ENCODE results near the gene IDI2. TPM values are rescaled to one million over a fixed set of nuclear protein-coding genes. Genes with fewer than 3 reads are reported as not detected.
A peak's percentile ranks its signal among the peaks of the same experiment; 100 is the strongest.

Gene IDI2
- total and polyA plus RNA-seq, 2 experiments from 2014 or later, result 0.29 to 0.33 TPM

DNA sequence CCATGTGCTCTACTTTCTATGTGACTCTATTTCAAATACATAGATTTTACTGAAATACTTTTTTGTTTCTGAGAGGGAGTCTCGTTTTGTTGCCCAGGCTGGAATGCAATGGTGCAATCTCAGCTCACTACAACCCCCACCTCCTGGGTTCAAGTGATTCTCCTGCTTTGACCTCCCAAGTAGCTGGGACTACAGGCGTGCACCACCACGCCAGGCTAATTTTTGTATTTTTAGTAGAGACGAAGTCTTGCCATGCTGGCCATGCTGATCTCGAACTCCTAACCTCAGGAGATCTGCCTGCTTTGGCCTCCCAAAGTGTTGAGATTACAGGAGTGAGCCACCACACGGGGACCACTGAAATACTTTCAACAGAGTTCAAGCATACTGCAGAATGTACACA lies 19.8 kb upstream of the IDI2 start:
- Histone ChIP-seq H3K4me3 (no peak overlapping the region), H3K4me1 (ENCODE audit: insufficient read depth) (peaks cover 8% of the 10 kb centered on the region), H2AFZ (no peak overlapping the region), H3K27ac (no peak overlapping the region), H3K27me3 (no peaks in the 10 kb centered on the region), H4K20me1 (ENCODE audit: insufficient read depth, poor library complexity, severe bottlenecking) (peaks cover 49% of the 10 kb centered on the region), H3K36me3 (replicated peaks; ENCODE audit: insufficient read depth, low read depth) (peaks cover 3% of the 10 kb centered on the region), H3K9me3 (ENCODE audit: low read depth) (no peaks in the 10 kb centered on the region), H3K9me2 (replicated peaks; ENCODE audit: insufficient read depth) (no peaks in the 10 kb centered on the region), H3K79me2 (peaks cover 65% of the 10 kb centered on the region), H3K4me2 (peak overlapping the region; percentile 62)
- whole genome bisulfite sequencing (ENCODE audit: low lambda C conversion rate, missing lambda C conversion rate), result 78% methylated on average over 6 of the region's 6 CpGs
- TF ChIP-seq EZH2phosphoT487 (IDR thresholded peaks at IDR 0.05; ENCODE audit: low read depth, severe bottlenecking, unreplicated experiment), result no peak
- TF ChIP-seq, protein P1, sequence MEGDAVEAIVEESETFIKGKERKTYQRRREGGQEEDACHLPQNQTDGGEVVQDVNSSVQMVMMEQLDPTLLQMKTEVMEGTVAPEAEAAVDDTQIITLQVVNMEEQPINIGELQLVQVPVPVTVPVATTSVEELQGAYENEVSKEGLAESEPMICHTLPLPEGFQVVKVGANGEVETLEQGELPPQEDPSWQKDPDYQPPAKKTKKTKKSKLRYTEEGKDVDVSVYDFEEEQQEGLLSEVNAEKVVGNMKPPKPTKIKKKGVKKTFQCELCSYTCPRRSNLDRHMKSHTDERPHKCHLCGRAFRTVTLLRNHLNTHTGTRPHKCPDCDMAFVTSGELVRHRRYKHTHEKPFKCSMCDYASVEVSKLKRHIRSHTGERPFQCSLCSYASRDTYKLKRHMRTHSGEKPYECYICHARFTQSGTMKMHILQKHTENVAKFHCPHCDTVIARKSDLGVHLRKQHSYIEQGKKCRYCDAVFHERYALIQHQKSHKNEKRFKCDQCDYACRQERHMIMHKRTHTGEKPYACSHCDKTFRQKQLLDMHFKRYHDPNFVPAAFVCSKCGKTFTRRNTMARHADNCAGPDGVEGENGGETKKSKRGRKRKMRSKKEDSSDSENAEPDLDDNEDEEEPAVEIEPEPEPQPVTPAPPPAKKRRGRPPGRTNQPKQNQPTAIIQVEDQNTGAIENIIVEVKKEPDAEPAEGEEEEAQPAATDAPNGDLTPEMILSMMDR (IDR thresholded peaks at IDR 0.05; ENCODE audit: poor library complexity), result no peak
- TF ChIP-seq EZH2 (IDR thresholded peaks at IDR 0.05; ENCODE audit: borderline replicate concordance), result no peak
- DNase-seq (ENCODE audit: low spot score), result no peak

DNA sequence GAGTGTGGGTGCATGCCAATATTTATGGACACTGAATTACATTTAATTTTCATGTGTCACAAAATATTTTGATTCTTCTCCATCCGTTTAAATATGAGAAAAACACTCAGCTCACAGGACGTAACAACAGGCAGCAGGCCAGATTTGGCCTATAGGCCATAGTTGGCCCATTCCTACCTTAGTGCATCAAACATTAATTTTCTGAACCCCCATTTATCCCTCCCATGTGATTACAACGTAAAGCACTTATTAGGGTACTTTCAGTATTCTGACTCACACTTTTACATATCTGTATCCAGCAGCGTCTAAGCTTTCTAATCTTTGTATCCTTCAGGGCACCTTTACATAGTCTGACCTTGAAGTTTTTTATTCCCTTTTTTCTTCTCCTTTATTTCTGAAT lies 19.3 kb upstream of the IDI2 start:
- Histone ChIP-seq H4K20me1 (ENCODE audit: insufficient read depth, poor library complexity, severe bottlenecking) (peaks cover 52% of the 10 kb centered on the region), H3K27ac (peak overlapping the region; percentile 34), H3K4me1 (ENCODE audit: insufficient read depth) (peaks cover 8% of the 10 kb centered on the region), H3K79me2 (peaks cover 60% of the 10 kb centered on the region), H3K27me3 (no peaks in the 10 kb centered on the region), H3K9me2 (replicated peaks; ENCODE audit: insufficient read depth) (no peaks in the 10 kb centered on the region), H3K4me2 (peak overlapping the region; percentile 62), H2AFZ (no peak overlapping the region), H3K4me3 (no peak overlapping the region), H3K9me3 (ENCODE audit: low read depth) (no peaks in the 10 kb centered on the region), H3K36me3 (replicated peaks; ENCODE audit: insufficient read depth, low read depth) (peaks cover 3% of the 10 kb centered on the region)
- DNase-seq (ENCODE audit: low spot score), result no peak
- 74% methylated on average over 4 of the region's 4 CpGs for WGBS (ENCODE audit: low lambda C conversion rate, missing lambda C conversion rate)
- TF ChIP-seq EZH2 (IDR thresholded peaks at IDR 0.05; ENCODE audit: borderline replicate concordance), result no peak
- TF ChIP-seq, protein P1 (IDR thresholded peaks at IDR 0.05; ENCODE audit: poor library complexity), result no peak
- no peak for TF ChIP-seq EZH2phosphoT487 (IDR thresholded peaks at IDR 0.05; ENCODE audit: low read depth, severe bottlenecking, unreplicated experiment)

DNA sequence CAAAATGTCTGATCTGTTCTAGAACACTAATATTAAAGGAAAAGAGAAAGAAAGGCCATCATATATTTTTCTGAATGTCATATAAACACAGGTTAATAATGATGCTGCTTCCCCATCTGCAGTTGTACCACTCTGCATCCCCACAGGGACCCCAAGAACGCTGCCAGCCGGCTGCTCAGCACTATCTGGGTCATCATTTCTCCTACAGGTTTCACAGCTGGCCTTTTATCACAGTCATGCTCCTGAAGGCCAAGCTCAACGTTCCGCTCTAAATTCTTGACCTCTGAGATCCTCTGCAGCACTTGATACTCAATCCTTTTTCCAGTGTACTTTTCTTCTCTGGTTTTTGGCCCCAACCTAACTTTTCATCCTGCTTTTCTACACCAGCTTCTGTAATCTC lies 18.5 kb upstream of the IDI2 start:
- Histone ChIP-seq H3K4me3 (no peak overlapping the region), H3K4me2 (peak overlapping the region; percentile 62), H4K20me1 (ENCODE audit: insufficient read depth, poor library complexity, severe bottlenecking) (peaks cover 52% of the 10 kb centered on the region), H3K27me3 (no peaks in the 10 kb centered on the region), H3K79me2 (peaks cover 59% of the 10 kb centered on the region), H2AFZ (no peak overlapping the region), H3K9me2 (replicated peaks; ENCODE audit: insufficient read depth) (no peaks in the 10 kb centered on the region), H3K36me3 (replicated peaks; ENCODE audit: insufficient read depth, low read depth) (peaks cover 3% of the 10 kb centered on the region), H3K4me1 (ENCODE audit: insufficient read depth) (peaks cover 8% of the 10 kb centered on the region), H3K9me3 (ENCODE audit: low read depth) (no peaks in the 10 kb centered on the region), H3K27ac (peak overlapping the region; percentile 34)
- no peak for DNase-seq (ENCODE audit: low spot score)
- TF ChIP-seq EZH2 (IDR thresholded peaks at IDR 0.05; ENCODE audit: borderline replicate concordance) (no peak), EZH2phosphoT487 (IDR thresholded peaks at IDR 0.05; ENCODE audit: low read depth, severe bottlenecking, unreplicated experiment) (no peak)
- TF ChIP-seq, protein P1 (IDR thresholded peaks at IDR 0.05; ENCODE audit: poor library complexity), result no peak
- 74% methylated on average over 4 of the region's 4 CpGs for WGBS (ENCODE audit: low lambda C conversion rate, missing lambda C conversion rate)
